IPS DF 19.7 (cell line): ENCODE results near the gene ARX.

ENCODE experiments used
- DNase-seq: peaks from one replicate; pipeline ENCODE4 v3.0.0-alpha.2; 2013; ENCODE audit warnings: low read depth, low spot score

Gene ARX

GRCh38 chrX:25016938-25017598 is 1.3 kb upstream of the ARX start:
- DNase-seq, result no peak

DNA sequence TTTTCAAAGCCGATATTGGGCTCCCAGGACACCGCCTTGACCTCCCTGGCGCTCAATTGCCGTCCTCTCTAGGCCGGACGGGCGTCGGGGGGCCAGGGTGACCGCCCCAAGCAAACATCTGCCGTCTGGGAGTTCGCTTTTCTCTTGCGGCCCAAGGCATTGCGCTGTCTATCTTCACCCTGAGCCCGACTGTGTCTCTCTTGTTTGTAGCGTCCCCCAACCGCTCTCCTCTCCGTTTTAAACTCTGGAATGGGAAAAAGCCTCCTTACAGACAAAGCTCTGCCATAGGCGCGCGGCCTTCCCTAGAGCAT is 551 bp upstream of the ARX start:
- DNase-seq, result no peak

DNA sequence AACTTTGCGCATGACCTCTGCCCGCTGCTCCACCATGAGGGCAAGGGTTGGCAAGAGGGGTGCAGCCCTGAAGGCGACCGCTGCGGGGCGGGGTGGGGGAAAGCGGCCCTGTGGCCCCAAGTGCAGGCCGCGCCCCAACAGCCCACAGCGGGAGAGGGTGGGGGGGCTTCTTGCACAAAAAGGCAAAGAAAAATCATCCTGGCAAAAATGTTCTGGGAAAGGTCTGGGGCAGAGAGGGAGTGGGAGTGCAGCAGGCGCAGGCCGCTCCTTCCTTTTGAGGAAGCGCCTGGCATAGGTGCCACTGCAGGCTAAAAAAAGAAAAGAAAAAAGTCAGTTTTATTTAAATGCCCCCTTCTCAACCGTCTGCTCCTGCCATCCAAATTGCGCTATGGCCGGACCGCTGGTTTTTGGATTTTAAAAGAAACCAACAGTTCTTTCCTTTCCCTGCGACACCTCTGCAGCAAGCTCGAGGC is 1.4 kb downstream of the ARX start:
- no peak for DNase-seq

GRCh38 chrX:25013632-25014365 is 2.0 kb downstream of the ARX start:
- no peak for DNase-seq

DNA sequence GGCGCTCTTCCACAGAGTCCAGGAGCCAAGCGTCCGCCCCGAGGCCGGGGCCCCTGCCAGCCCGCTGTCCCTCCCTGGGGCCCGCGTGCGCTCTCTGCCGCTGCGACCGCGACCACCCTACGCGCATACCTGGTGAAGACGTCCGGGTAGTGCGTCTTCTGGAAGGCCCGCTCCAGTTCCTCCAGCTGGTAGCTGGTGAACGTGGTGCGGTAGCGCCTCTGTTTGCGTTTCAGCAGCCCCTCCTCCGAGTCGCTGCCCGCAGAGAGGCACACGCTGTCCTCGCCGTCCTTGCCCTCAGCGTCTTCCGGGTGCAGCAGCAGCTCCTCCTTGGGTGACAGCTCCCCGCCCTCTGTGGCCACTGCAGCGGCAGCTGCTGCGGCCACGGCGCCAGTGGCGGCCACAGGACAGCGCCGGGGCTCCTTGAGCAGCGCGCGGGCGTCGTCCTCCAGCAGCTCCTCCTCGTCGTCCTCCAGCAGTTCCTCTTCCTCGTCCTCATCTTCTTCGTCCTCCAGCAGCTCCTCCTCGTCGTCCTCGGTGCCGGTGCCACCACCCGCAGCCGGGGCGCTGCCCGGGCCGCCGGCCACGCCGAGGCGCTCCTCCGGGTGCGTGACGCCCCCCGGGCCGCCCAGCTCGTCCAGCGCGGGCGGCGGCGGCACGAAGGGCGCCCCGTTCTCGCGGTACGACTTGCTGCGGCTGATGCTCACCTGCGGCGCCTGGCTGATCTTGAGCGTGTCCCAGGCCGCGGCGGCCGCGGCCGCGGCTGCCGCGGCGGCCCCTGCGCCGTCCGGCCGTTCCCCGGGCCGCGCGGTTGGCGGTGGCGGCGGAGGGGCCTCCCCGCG is 2.8 kb downstream of the ARX start:
- DNase-seq, result no peak

DNA sequence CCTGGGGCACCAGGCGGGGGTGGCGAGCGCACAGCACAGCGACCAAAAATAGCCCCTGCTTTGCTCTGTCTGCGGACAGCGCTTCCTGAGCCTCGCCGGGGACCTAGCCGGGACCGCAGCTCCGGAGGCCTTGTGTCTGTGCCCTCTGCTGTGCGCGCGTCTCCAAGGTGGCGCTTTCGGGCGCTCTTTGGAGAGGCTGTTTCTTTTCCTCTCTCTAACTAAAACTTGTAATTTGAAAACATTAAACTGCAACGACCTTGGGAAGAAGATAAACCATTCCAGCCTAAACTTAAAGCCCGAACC is 3.4 kb downstream of the ARX start:
- DNase-seq, result no peak

- no peak for DNase-seq
These were observed 4.0 kb downstream of the ARX start for GRCh38 chrX:25011589-25012432.

DNA sequence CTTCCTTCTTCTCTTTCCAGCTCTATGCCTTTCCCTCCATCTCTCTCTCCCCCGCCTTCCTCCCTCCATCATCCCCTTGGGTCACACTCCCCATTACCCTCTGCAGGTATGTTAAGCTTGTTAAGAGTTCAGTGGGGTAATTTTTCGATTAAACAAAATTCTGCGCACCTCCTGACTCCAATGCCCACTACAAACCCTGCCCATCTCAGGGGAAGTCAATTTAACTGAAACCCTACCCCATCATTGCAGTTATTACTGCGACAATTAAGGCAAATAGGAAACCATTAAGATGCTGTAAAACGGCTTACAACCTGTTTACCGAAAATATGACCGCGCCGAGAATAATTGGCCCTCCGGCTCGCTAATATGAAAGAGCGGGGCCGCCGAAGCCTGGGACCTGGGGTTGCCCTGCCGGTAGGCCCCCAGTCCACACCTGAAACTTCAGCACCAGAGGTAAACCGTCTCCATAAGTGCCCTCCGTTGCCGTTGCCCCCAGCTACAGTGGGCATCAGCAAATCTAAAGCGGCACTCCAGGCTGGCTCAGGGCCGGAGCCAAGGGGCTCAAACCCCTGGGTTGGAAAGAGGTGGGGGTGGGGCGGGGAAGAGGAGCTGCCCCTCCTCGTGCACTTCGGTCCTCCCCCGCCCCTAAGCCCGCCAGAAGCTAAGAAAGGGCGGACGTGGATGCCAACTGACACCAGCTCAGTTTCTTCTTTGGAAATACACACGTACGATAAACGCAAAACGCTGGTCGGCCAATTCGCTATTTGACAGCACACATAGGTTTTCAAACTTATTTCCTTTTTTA is 4.8 kb downstream of the ARX start:
- DNase-seq, result no peak

DNA sequence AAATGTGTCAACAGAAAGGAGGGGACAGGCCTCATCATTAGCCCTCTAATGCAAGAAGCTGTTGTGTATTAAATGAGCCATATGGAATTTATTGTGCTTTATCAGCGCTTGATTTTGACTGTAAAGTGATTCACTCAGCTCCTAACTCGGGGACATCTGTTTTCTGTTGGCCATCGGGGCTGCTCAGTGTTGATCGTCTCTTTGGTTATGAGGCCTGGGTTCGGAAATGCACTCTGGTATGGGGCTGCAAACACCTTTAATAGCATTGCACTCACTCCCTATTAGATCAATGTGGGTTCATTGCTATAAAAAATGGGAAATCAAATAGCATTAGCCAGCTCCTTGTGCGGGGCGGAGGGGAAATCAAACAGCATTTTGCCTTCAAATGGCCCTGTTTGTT is 6.4 kb downstream of the ARX start:
- no peak for DNase-seq

DNA sequence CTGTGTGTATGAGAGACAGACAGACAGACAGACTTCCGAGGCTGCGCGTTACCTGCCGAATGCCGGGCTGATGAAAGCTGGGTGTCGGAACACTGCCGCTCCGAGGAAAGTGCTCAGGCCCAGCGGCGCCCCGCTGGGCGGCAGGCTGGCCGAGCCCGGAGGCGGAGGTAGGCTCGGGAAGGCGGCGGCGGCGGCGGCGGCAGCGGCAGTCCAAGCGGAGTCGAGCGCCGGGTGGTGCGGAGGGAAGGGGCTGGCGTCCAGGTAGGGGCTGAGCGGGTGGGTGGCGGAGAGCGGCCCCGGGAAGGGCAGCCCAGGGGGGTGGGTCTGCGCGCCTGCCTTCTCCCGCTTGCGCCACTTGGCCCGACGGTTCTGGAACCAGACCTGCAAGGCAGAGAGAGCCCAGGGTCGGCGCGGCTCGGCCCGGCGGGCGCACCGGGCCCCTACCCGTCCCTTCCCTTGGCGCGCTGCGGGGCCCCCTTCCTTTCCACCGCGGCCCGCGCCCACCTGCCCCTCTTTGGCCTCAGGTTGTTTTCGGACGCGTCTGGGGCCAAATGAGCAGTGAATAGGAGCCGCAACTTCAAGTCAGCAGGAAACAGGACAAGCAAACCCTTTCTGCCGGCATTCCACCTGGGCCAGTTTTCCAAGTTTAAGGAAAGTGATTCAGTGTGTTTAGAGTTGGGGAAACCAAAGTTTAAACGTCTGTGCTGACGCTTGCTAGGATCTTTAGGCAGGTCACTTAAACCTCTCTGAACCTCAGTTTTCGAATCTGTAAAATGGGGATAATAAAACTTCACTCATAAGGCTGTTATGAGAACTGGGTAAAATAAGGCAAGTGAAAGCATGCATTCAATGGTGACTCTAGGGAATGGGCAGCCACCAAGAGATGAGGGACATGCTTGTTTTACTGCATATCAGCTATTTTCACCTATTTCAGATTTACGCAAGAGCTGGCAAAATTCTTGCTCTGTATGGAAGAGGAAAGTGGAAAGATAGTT is 8.4 kb downstream of the ARX start:
- no peak for DNase-seq

GRCh38 chrX:25006586-25007058 is 9.1 kb downstream of the ARX start:
- no peak for DNase-seq

DNA sequence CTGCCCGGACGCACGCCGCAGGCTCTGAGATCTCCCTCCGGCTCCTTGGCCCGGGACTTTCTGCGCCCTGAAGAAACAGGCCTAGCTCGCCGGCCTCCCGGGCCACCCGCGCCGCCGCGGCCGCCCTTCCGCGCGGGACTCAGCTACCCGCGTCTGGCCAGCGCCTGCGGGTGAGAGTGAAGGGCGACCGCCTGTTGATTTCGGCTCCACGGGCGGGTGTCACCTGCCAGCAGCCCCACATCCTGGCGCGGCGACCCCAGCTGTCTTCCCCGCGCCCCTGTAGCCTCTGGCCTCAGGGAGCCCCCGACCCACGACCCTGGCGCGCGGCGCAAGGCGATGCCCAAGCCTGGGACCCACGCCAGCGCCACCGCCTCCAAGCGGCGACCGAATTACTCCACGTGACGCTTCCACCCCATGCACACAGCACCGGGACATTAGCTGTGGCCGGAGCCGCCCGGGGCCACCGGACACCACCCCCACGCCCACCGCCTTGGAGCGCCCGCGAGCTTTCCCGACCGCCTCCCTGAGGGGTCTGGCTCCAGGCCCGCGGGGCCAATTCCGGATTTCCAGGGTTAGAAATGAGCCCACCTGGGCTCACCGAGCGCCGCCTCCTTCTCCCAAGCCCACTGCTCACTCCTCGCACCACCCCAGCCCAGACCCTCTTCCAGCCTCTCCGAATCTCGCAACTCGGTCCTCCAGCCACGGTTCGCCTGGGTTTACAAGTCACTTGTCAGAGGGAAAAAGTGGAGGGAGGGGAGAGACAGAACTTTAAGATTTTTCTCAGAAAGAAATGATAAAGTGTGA is 10.2 kb downstream of the ARX start:
- DNase-seq, result no peak

DNA sequence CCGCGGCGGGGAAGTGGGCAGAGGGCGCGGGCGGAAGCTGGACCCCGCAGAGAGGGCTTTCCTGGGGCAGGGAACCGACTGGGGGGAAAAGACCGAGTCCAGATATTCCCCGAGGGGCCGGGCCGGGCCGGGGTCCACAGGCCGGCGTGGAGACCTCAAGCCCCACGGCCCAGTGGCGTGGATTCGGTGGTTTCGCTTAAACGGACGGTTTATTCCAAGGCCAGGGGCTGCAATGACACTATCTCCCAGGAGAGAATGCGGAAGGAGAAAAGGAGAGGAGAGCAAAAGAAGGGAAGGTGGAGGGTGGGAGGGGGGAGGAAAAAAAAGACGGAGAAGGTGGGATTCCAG is 10.8 kb downstream of the ARX start:
- DNase-seq, result no peak

GRCh38 chrX:25004485-25005032 is 11.2 kb downstream of the ARX start:
- DNase-seq, result no peak

- DNase-seq, result no peak
These were observed 11.7 kb downstream of the ARX start for GRCh38 chrX:25004040-25004439.

DNA sequence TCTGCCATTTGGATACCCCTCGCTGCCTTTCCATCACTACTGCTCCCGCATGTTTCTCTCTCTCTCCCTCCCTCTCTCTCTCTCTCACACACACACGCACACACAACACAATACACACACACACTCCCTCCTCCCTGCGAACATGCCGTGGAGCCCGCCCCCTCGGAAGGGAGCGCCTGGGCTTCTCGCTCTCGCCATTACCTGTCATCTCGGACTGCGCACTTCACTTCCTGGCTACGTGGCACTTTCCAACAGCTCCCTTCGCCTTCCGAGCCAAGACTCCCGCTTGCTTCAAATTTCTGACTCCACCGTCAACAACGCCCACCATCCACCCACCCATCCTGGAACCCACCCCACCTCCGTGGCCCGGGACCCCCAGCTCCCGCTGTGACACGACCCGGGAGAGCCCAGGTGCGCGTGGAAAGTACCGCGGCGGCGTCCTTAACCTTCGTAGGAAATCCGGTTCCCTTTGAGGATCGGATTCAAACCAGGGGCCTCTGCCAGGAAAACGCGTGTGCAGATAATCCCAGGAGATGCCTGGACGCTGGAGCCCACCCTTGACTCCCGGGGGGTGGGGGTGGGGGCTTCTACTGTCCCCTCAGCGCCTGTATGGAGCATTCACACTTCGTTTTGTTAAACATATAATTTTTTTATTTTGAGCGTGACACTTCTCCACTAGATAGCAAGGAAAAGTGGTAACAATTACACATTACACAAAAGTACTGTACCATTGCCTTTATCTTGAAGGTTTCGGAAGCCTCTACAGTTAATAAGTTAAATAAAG is 12.5 kb downstream of the ARX start:
- no peak for DNase-seq

- no peak for DNase-seq
These were observed 13.1 kb downstream of the ARX start for GRCh38 chrX:25002661-25003020.
